HepG2 (cell line): ENCODE measurements around the gene EEFSEC. TPM values are rescaled to one million over a fixed set of nuclear protein-coding genes. Genes with fewer than 3 reads are reported as not detected.
A peak's percentile ranks its signal among the peaks of the same experiment; 100 is the strongest.

Experiments used
- DMAP1 ChIP-seq: IDR thresholded peaks from 2 replicates; pipeline ENCODE4 v1.6.1; 2016
- MEIS1 ChIP-seq: sonication (generic); formaldehyde crosslinking; IDR thresholded peaks from 2 replicates; pipeline ENCODE4 v1.9.0; 2021; ENCODE audit warnings: mild to moderate bottlenecking, missing genetic modification reagents, moderate library complexity, borderline replicate concordance
- ZBTB7B ChIP-seq: sonication (generic); formaldehyde crosslinking; IDR thresholded peaks from 2 replicates; pipeline ENCODE4 v1.4.0; 2020; ENCODE audit warnings: missing genetic modification reagents
- ZNF24 ChIP-seq: fragments of 450-650 bp; IDR thresholded peaks from 2 replicates; pipeline ENCODE4 v1.6.1; 2017; ENCODE audit warnings: antibody characterized with exemption, mild to moderate bottlenecking
- ZNF264 ChIP-seq: sonication (generic); formaldehyde crosslinking; IDR thresholded peaks from 2 replicates; pipeline ENCODE4 v1.4.0; 2020; ENCODE audit warnings: missing genetic modification reagents
- ZNF441 ChIP-seq: sonication (generic); formaldehyde crosslinking; IDR thresholded peaks from 2 replicates; pipeline ENCODE4 v1.7.0; 2021; ENCODE audit warnings: missing genetic modification reagents, borderline replicate concordance
- ZNF496 ChIP-seq: sonication (generic); formaldehyde crosslinking; IDR thresholded peaks from 2 replicates; pipeline ENCODE4 v1.8.1; 2023; ENCODE audit warnings: mild to moderate bottlenecking, moderate library complexity, missing genetic modification reagents; ENCODE audit not compliant: insufficient replicate concordance
- ZNF556 ChIP-seq: sonication (generic); formaldehyde crosslinking; IDR thresholded peaks from 2 replicates; pipeline ENCODE4 v1.4.0; 2020; ENCODE audit warnings: mild to moderate bottlenecking, missing genetic modification reagents, borderline replicate concordance
- ZNF572 ChIP-seq: sonication (generic); formaldehyde crosslinking; IDR thresholded peaks from 2 replicates; pipeline ENCODE4 v1.5.1; 2020; ENCODE audit warnings: mild to moderate bottlenecking, missing genetic modification reagents
- ZNF724P ChIP-seq: sonication (generic); formaldehyde crosslinking; IDR thresholded peaks from 2 replicates; pipeline ENCODE4 v1.8.0; 2022; ENCODE audit warnings: missing genetic modification reagents, borderline replicate concordance
- polyA plus RNA-seq, 8 experiments: library from polyadenylated mRNA; depleted of rRNA in 3 of 8; stranded (reverse) in 7 of 8; unstranded in 1 of 8; fragments of >200 nt; fragmentation: Illumina TruSeq in 4 of 8; extraction: Trizol in 4 of 8; gene quantifications; 2 replicates each; pipeline versions ENCODE4 v1.2.1 to v1.2.3, GENCODE V29; 2011 to 2016; ENCODE audit warnings: low read depth in 4 of 8, missing spikeins in 1 of 8, mixed read lengths in 1 of 8; ENCODE audit not compliant: insufficient read depth in 1 of 8
- total RNA-seq, 5 experiments: library from RNA; depleted of rRNA; stranded (reverse); fragments of >200 nt; fragmentation: Illumina TruSeq; extraction: Trizol; gene quantifications; 2 replicates each; pipeline ENCODE4 v1.2.3, GENCODE V29; 2016; ENCODE audit warnings: low read depth in 1 of 5
- TF ChIP-seq, protein P1 (sequence below): sonication (generic); formaldehyde crosslinking; IDR thresholded peaks from 2 replicates; pipeline ENCODE4 v1.4.0; 2020; ENCODE audit warnings: mild to moderate bottlenecking, missing genetic modification reagents
- TF ChIP-seq, protein P2 (sequence below): sonication (generic); formaldehyde crosslinking; conservative IDR thresholded peaks from 2 replicates; pipeline ENCODE4 v1.4.0; 2020; ENCODE audit warnings: missing genetic modification reagents
- TF ChIP-seq, protein P3 (sequence below): sonication (generic); formaldehyde crosslinking; IDR thresholded peaks from 2 replicates; pipeline ENCODE4 v1.8.0; 2022; ENCODE audit warnings: mild to moderate bottlenecking, missing genetic modification reagents, moderate library complexity
- TF ChIP-seq, protein P4 (sequence below): sonication (generic); formaldehyde crosslinking; IDR thresholded peaks from 2 replicates; pipeline ENCODE4 v1.5.0; 2020; ENCODE audit warnings: mild to moderate bottlenecking, missing genetic modification reagents, moderate library complexity
- TF ChIP-seq, protein P5 (sequence below): sonication (generic); formaldehyde crosslinking; IDR thresholded peaks from 2 replicates; pipeline ENCODE4 v1.5.0; 2020; ENCODE audit warnings: mild to moderate bottlenecking, missing genetic modification reagents, borderline replicate concordance

EEFSEC gene
- total and polyA plus RNA-seq, 2 of the 13 experiments (the other 11 are each of a cell fraction or from before 2014, with no cell fraction given): 6.4 to 24.2 TPM

DNA sequence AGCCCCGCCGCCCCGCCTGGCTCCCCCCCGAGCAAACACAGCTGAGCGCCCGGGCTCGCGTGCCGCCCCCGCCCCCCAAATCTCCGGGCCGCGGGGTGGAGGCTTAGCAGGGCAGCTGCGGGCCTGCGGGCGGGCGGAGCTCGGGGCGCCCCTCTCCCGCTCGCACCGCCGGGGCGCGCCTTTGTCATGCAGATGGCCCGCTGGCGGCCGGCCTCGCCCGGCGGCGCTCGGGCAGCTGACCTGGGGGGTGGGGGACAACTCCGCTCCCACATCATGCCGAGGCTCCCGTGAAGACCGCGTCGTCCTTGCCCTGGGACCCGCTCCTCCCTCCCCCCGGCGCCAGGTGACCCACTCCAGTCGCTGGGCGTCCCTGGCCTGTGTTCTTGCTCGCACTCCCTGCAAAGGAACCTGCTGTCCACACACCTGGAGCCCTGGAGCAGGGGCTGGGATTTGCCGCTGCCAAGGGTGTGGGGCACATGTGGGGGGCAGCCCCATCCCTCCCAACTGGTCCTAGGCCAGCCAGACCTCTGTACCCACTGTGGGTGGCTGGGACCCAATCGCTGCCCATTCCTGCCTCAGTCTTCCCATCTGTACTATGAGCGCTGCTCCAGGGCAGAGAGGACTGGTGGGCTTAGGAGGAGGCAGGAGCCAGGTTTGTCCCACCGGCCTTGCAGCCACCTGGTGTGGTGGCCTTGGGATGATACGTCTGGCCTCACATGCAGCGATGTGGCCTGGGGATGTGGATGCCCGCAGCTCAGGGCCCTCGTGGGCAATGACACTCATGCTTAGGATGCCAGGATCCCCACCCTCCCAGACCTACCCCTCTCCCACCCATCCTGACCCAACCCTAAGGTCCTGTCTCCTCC, 279.9 kb downstream of the EEFSEC start (continued):
- TF ChIP-seq, protein P1, sequence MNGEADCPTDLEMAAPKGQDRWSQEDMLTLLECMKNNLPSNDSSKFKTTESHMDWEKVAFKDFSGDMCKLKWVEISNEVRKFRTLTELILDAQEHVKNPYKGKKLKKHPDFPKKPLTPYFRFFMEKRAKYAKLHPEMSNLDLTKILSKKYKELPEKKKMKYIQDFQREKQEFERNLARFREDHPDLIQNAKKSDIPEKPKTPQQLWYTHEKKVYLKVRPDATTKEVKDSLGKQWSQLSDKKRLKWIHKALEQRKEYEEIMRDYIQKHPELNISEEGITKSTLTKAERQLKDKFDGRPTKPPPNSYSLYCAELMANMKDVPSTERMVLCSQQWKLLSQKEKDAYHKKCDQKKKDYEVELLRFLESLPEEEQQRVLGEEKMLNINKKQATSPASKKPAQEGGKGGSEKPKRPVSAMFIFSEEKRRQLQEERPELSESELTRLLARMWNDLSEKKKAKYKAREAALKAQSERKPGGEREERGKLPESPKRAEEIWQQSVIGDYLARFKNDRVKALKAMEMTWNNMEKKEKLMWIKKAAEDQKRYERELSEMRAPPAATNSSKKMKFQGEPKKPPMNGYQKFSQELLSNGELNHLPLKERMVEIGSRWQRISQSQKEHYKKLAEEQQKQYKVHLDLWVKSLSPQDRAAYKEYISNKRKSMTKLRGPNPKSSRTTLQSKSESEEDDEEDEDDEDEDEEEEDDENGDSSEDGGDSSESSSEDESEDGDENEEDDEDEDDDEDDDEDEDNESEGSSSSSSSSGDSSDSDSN (CRISPR knock-in tag): peak; percentile 38; the same call in 1 of the 2 replicates
- TF ChIP-seq, protein P2, sequence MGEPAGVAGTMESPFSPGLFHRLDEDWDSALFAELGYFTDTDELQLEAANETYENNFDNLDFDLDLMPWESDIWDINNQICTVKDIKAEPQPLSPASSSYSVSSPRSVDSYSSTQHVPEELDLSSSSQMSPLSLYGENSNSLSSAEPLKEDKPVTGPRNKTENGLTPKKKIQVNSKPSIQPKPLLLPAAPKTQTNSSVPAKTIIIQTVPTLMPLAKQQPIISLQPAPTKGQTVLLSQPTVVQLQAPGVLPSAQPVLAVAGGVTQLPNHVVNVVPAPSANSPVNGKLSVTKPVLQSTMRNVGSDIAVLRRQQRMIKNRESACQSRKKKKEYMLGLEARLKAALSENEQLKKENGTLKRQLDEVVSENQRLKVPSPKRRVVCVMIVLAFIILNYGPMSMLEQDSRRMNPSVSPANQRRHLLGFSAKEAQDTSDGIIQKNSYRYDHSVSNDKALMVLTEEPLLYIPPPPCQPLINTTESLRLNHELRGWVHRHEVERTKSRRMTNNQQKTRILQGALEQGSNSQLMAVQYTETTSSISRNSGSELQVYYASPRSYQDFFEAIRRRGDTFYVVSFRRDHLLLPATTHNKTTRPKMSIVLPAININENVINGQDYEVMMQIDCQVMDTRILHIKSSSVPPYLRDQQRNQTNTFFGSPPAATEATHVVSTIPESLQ (CRISPR knock-in tag): no peak
- TF ChIP-seq, protein P3, sequence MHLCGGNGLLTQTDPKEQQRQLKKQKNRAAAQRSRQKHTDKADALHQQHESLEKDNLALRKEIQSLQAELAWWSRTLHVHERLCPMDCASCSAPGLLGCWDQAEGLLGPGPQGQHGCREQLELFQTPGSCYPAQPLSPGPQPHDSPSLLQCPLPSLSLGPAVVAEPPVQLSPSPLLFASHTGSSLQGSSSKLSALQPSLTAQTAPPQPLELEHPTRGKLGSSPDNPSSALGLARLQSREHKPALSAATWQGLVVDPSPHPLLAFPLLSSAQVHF (CRISPR knock-in tag): no peak
- TF ChIP-seq DMAP1 (CRISPR knock-in tag) (no peak), ZBTB7B (CRISPR knock-in tag) (no peak), ZNF24 (no peak), ZNF441 (no peak), ZNF496 (no peak), ZNF556 (CRISPR knock-in tag) (no peak), ZNF264 (CRISPR knock-in tag) (no peak), ZNF724P (CRISPR knock-in tag) (no peak), MEIS1 (no peak), ZNF572 (CRISPR knock-in tag) (0 out of 2 replicates have a peak, but pooled peaks have one; percentile 43)
- TF ChIP-seq, protein P4, sequence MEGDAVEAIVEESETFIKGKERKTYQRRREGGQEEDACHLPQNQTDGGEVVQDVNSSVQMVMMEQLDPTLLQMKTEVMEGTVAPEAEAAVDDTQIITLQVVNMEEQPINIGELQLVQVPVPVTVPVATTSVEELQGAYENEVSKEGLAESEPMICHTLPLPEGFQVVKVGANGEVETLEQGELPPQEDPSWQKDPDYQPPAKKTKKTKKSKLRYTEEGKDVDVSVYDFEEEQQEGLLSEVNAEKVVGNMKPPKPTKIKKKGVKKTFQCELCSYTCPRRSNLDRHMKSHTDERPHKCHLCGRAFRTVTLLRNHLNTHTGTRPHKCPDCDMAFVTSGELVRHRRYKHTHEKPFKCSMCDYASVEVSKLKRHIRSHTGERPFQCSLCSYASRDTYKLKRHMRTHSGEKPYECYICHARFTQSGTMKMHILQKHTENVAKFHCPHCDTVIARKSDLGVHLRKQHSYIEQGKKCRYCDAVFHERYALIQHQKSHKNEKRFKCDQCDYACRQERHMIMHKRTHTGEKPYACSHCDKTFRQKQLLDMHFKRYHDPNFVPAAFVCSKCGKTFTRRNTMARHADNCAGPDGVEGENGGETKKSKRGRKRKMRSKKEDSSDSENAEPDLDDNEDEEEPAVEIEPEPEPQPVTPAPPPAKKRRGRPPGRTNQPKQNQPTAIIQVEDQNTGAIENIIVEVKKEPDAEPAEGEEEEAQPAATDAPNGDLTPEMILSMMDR (CRISPR knock-in tag): peak; percentile 43
- TF ChIP-seq, protein P5, sequence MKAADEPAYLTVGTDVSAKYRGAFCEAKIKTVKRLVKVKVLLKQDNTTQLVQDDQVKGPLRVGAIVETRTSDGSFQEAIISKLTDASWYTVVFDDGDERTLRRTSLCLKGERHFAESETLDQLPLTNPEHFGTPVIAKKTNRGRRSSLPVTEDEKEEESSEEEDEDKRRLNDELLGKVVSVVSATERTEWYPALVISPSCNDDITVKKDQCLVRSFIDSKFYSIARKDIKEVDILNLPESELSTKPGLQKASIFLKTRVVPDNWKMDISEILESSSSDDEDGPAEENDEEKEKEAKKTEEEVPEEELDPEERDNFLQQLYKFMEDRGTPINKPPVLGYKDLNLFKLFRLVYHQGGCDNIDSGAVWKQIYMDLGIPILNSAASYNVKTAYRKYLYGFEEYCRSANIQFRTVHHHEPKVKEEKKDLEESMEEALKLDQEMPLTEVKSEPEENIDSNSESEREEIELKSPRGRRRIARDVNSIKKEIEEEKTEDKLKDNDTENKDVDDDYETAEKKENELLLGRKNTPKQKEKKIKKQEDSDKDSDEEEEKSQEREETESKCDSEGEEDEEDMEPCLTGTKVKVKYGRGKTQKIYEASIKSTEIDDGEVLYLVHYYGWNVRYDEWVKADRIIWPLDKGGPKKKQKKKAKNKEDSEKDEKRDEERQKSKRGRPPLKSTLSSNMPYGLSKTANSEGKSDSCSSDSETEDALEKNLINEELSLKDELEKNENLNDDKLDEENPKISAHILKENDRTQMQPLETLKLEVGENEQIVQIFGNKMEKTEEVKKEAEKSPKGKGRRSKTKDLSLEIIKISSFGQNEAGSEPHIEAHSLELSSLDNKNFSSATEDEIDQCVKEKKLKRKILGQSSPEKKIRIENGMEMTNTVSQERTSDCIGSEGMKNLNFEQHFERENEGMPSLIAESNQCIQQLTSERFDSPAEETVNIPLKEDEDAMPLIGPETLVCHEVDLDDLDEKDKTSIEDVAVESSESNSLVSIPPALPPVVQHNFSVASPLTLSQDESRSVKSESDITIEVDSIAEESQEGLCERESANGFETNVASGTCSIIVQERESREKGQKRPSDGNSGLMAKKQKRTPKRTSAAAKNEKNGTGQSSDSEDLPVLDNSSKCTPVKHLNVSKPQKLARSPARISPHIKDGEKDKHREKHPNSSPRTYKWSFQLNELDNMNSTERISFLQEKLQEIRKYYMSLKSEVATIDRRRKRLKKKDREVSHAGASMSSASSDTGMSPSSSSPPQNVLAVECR (CRISPR knock-in tag): peak; percentile 17; the same call in 1 of the 2 replicates
